ENCODE measurements around the gene ZNF532.

The ZNF532 gene

GRCh38 chr18:58980991-58981390 is 116.3 kb downstream of the ZNF532 start:
- DNase-seq = no peak

- DNase-seq = no peak
Measured at GRCh38 chr18:58983260-58984155, 118.8 kb downstream of the ZNF532 start.

- no peak for DNase-seq
Measured at GRCh38 chr18:58988600-58988999, 123.9 kb downstream of the ZNF532 start.

- no peak for DNase-seq
Measured at GRCh38 chr18:58989184-58989759, 124.6 kb downstream of the ZNF532 start.

GRCh38 chr18:58990720-58991119 is 126.0 kb downstream of the ZNF532 start:
- no peak for DNase-seq

GRCh38 chr18:58991167-58991798 is 126.6 kb downstream of the ZNF532 start:
- DNase-seq = no peak

GRCh38 chr18:58992301-58993231 is 127.9 kb downstream of the ZNF532 start:
- no peak for DNase-seq

GRCh38 chr18:58993260-58993659 is 128.6 kb downstream of the ZNF532 start:
- no peak for DNase-seq

- no peak for DNase-seq
Measured at GRCh38 chr18:58995663-58996062, 131.0 kb downstream of the ZNF532 start.

- DNase-seq = no peak
Measured at GRCh38 chr18:58996131-58996641, 131.5 kb downstream of the ZNF532 start.

- DNase-seq = no peak
Measured at GRCh38 chr18:58996696-58997095, 132.0 kb downstream of the ZNF532 start.

GRCh38 chr18:58997811-58998337 is 133.2 kb downstream of the ZNF532 start:
- no peak for DNase-seq

GRCh38 chr18:58998401-58999203 is 133.9 kb downstream of the ZNF532 start:
- DNase-seq = no peak

- DNase-seq = no peak
Measured at GRCh38 chr18:59001166-59001565, 136.5 kb downstream of the ZNF532 start.

- DNase-seq = no peak
Measured at GRCh38 chr18:59001721-59002120, 137.0 kb downstream of the ZNF532 start.

GRCh38 chr18:59002974-59003594 is 138.4 kb downstream of the ZNF532 start:
- DNase-seq = no peak

GRCh38 chr18:59005262-59005661 is 140.6 kb downstream of the ZNF532 start:
- DNase-seq = no peak

- no peak for DNase-seq
Measured at GRCh38 chr18:59006461-59007067, 141.9 kb downstream of the ZNF532 start.

GRCh38 chr18:59008302-59008974 is 143.8 kb downstream of the ZNF532 start:
- no peak for DNase-seq

GRCh38 chr18:59009846-59010245 is 145.2 kb downstream of the ZNF532 start:
- no peak for DNase-seq
